Smooth muscle cell (in vitro differentiated cells): ENCODE measurements around the gene RAB35. TPM values are rescaled to one million over a fixed set of nuclear protein-coding genes. Genes with fewer than 3 reads are reported as not detected.
"Not testable (repeated sequence)": the region's sequence is repeated elsewhere in the genome, so short reads cannot be mapped to it uniquely, and the experiment has no call there.

Experiments
- DNase-seq: peaks from one replicate; lab custom pipeline; 2025; ENCODE audit not compliant: unreplicated experiment; lab: John Stamatoyannopoulos, UW
- H2AFZ ChIP-seq: fragments of 200-600 bp; sonication (generic); 2 replicates; pipeline ENCODE4 v1.6.0; 2016; ENCODE audit warnings: antibody characterized with exemption, low read depth, mild to moderate bottlenecking
- H3F3A ChIP-seq: fragments of 200-600 bp; sonication (generic); 2 replicates; pipeline ENCODE4 v1.6.0; 2017; ENCODE audit warnings: antibody characterized with exemption, low read depth
- H3K27ac ChIP-seq: fragments of 200-600 bp; sonication (generic); 2 replicates; pipeline ENCODE4 v1.5.1; 2016; ENCODE audit warnings: low read depth, mild to moderate bottlenecking
- H3K27me3 ChIP-seq: fragments of 200-600 bp; sonication (generic); 2 replicates; pipeline ENCODE4 v1.6.1; 2016; ENCODE audit warnings: low read depth, mild to moderate bottlenecking
- H3K36me3 ChIP-seq: fragments of 200-600 bp; sonication (generic); 2 replicates; pipeline ENCODE4 v1.5.1; 2016; ENCODE audit warnings: low read depth
- H3K4me1 ChIP-seq: fragments of 200-600 bp; sonication (generic); 2 replicates; pipeline ENCODE4 v1.5.1; 2016; ENCODE audit warnings: low read depth
- H3K4me2 ChIP-seq: fragments of 200-600 bp; sonication (generic); 2 replicates; pipeline ENCODE4 v1.6.0; 2016; ENCODE audit warnings: mild to moderate bottlenecking
- H3K4me3 ChIP-seq: fragments of 200-600 bp; sonication (generic); 2 replicates; pipeline ENCODE4 v1.5.1; 2016; ENCODE audit warnings: mild to moderate bottlenecking
- H3K79me2 ChIP-seq: fragments of 200-600 bp; sonication (generic); 2 replicates; pipeline ENCODE4 v1.6.0; 2016; ENCODE audit warnings: low read depth, mild to moderate bottlenecking
- H3K9ac ChIP-seq: fragments of 200-600 bp; sonication (generic); 2 replicates; pipeline ENCODE4 v1.6.0; 2016; ENCODE audit warnings: low read depth
- H3K9me3 ChIP-seq: fragments of 200-600 bp; sonication (generic); replicated peaks from 2 replicates; pipeline ENCODE4 v1.5.1; 2016; ENCODE audit warnings: low read depth
- H4K20me1 ChIP-seq: fragments of 200-600 bp; sonication (generic); 2 replicates; pipeline ENCODE4 v1.6.0; 2016; ENCODE audit warnings: low read depth
- WGBS: methylation state at CpG from one replicate; pipeline ENCODE4 v1.1.7; 2016; ENCODE audit warnings: low lambda C conversion rate; 5-methylcytosine and 5-hydroxymethylcytosine counted together
- microRNA-seq: library from miRNA; unstranded; fragments of <30 nt; microRNA quantifications from one replicate; pipeline ENCODE4, GENCODE V29; 2016; ENCODE audit warnings: borderline number of aligned reads
- polyA plus RNA-seq: library from polyadenylated mRNA; unstranded; fragments of >200 nt; fragmentation: Nextera tagmentation; extraction: Ambion mirVana; gene quantifications from 2 replicates; pipeline ENCODE4 v1.2.1, GENCODE V29; 2016
- small RNA-seq: library from RNA; depleted of rRNA; stranded (forward); fragments of <200 nt; gene quantifications from one replicate; pipeline ENCODE3, GENCODE V24; 2014
- total RNA-seq: library from RNA; depleted of rRNA; stranded (reverse); fragments of >200 nt; gene quantifications from 2 replicates; pipeline ENCODE4 v1.2.3, GENCODE V29; 2014
- TF ChIP-seq, protein P1 (sequence below): fragments of 200-600 bp; sonication (generic); IDR thresholded peaks from 2 replicates; pipeline ENCODE4 v1.5.1; 2017; ENCODE audit warnings: borderline replicate concordance, mild to moderate bottlenecking, antibody characterized with exemption; ENCODE audit not compliant: insufficient read depth, poor library complexity, severe bottlenecking

Gene RAB35
- total and polyA plus RNA-seq, 2 experiments from 2014 or later = 19.1 to 19.3 TPM

DNA sequence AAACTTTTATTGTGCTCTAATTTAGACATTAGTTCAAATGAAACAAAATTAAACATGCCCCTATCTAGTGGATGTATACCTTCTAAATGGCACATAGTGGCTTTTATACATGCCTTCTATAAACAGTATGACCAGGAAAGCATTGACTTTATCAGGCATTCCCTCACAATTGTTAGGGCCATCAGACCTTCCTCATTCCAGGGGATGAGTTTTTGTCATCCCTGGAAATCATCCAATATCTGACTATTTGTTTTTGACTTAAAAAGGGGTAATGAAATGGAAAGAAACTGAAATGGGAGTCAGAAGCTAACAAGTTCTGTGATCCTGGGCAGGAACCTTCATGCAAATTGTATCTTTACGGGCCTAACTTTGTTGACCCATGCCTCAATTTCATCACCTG lies 69.5 kb downstream of the RAB35 start:
- H3K36me3 ChIP-seq = no peaks in the 10 kb centered on the region
- H3K4me1 ChIP-seq = no peaks in the 10 kb centered on the region
- no peak overlapping the region for H3K4me2 ChIP-seq
- 88% methylated on average over 1 of the region's 1 CpG for WGBS
- no peaks in the 10 kb centered on the region for H3K9me3 ChIP-seq
- H3K27me3 ChIP-seq = peaks cover 5% of the 10 kb centered on the region
- no peak for DNase-seq
- no peak overlapping the region for H3K4me3 ChIP-seq
- no peaks in the 10 kb centered on the region for H3F3A ChIP-seq
- H3K27ac ChIP-seq = no peak overlapping the region
- no peak overlapping the region for H3K9ac ChIP-seq
- no peaks in the 10 kb centered on the region for H4K20me1 ChIP-seq
- no peaks in the 10 kb centered on the region for H3K79me2 ChIP-seq
- no peak overlapping the region for H2AFZ ChIP-seq
- TF ChIP-seq, protein P1, sequence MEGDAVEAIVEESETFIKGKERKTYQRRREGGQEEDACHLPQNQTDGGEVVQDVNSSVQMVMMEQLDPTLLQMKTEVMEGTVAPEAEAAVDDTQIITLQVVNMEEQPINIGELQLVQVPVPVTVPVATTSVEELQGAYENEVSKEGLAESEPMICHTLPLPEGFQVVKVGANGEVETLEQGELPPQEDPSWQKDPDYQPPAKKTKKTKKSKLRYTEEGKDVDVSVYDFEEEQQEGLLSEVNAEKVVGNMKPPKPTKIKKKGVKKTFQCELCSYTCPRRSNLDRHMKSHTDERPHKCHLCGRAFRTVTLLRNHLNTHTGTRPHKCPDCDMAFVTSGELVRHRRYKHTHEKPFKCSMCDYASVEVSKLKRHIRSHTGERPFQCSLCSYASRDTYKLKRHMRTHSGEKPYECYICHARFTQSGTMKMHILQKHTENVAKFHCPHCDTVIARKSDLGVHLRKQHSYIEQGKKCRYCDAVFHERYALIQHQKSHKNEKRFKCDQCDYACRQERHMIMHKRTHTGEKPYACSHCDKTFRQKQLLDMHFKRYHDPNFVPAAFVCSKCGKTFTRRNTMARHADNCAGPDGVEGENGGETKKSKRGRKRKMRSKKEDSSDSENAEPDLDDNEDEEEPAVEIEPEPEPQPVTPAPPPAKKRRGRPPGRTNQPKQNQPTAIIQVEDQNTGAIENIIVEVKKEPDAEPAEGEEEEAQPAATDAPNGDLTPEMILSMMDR = no peak

DNA sequence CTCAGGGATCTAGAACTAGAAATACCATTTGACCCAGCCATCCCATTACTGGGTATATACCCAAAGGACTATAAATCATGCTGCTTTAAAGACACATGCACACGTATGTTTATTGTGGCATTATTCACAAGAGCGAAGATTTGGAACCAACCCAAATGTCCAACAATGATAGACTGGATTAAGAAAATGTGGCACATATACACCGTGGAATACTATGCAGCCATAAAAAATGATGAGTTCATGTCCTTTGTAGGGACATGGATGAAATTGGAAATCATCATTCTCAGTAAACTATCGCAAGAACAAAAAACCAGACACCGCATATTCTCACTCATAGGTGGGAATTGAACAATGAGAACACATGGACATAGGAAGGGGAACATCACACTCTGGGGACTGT lies 71.2 kb downstream of the RAB35 start:
- not testable (repeated sequence) for H3K4me1 ChIP-seq, H3K4me2 ChIP-seq, H3K27me3 ChIP-seq, H3K27ac ChIP-seq, H3K9me3 ChIP-seq, H3K9ac ChIP-seq, H3K79me2 ChIP-seq, H2AFZ ChIP-seq, H3K4me3 ChIP-seq, DNase-seq, H4K20me1 ChIP-seq, H3K36me3 ChIP-seq, H3F3A ChIP-seq
- 61% methylated on average over 3 of the region's 5 CpGs for WGBS

Small RNA genes lying within 50 kb of the gene (microRNA-seq; reads per million reads assigned to microRNA genes)
- 7.0 reads per million, percentile 5 among the genes with 10 or more reads in this experiment for gene MIR4498

Small RNA genes lying within 50 kb of the gene (small RNA-seq; reads per million reads assigned to genes)
- gene AC004812.1 = 0.24 reads per million
- gene MIR4498 = 0.13 reads per million

Other genes with a start within 250 kb of the RAB35 start
- gene CIT, start 239.4 kb downstream of the RAB35 start, total RNA-seq = 9.1 and 74.2 TPM in 2 replicates
- 2.0 and 3.2 TPM in 2 replicates for gene CIT, start 239.4 kb downstream of the RAB35 start, polyA plus RNA-seq
- gene BICDL1, start 127.5 kb downstream of the RAB35 start, total RNA-seq = 1.7 and 3.9 TPM in 2 replicates
- gene BICDL1, start 127.5 kb downstream of the RAB35 start, polyA plus RNA-seq = 0.43 and 0.74 TPM in 2 replicates
- gene GCN1, start 78.0 kb upstream of the RAB35 start, total RNA-seq = 40.4 and 44.3 TPM in 2 replicates
- 31.6 and 35.9 TPM in 2 replicates for gene GCN1, start 78.0 kb upstream of the RAB35 start, polyA plus RNA-seq
- 2,989 and 3,138 TPM in 2 replicates for gene RPLP0, start 84.4 kb upstream of the RAB35 start, total RNA-seq
- 1,054 and 1,106 TPM in 2 replicates for gene RPLP0, start 84.4 kb upstream of the RAB35 start, polyA plus RNA-seq
- 16.6 and 17.2 TPM in 2 replicates for gene PXN, start 149.0 kb upstream of the RAB35 start, total RNA-seq
- 27.0 and 61.2 TPM in 2 replicates for gene PXN, start 149.0 kb upstream of the RAB35 start, polyA plus RNA-seq
- gene RNU4-2, start 175.2 kb upstream of the RAB35 start, total RNA-seq = under 0.01 TPM in 2 replicates
- 4.5 TPM in 1 of 2 replicates, not detected in the other for gene RNU4-2, start 175.2 kb upstream of the RAB35 start, polyA plus RNA-seq
- under 0.01 TPM in 2 replicates for gene RNU4-1, start 176.5 kb upstream of the RAB35 start, total RNA-seq
- 3.8 TPM in 1 of 2 replicates, not detected in the other for gene RNU4-1, start 176.5 kb upstream of the RAB35 start, polyA plus RNA-seq
- 2.7 and 4.8 TPM in 2 replicates for gene SIRT4, start 185.6 kb upstream of the RAB35 start, total RNA-seq
- gene SIRT4, start 185.6 kb upstream of the RAB35 start, polyA plus RNA-seq = 5.3 and 5.5 TPM in 2 replicates
- gene PLA2G1B, start 211.0 kb upstream of the RAB35 start, total RNA-seq = not detected in 2 replicates
- gene PLA2G1B, start 211.0 kb upstream of the RAB35 start, polyA plus RNA-seq = not detected in 2 replicates